SK-N-SH (cell line): ENCODE measurements around the gene ZPBP. TPM values are rescaled to one million over a fixed set of nuclear protein-coding genes. Genes with fewer than 3 reads are reported as not detected.

Experiments used
- CTCF ChIA-PET: fragments of 300-600, 350-600 bp; formaldehyde crosslinking; extraction: SDS; loops from one replicate; lab custom pipeline; 2021; lab: Yijun Ruan, JAX
- POLR2A ChIA-PET: fragments of 350-600 bp; sonication (Branson Sonifier 250); formaldehyde crosslinking; extraction: SDS; loops from one replicate; lab custom pipeline; 2020; ENCODE audit warnings: antibody characterized with exemption, inconsistent platforms; lab: Yijun Ruan, JAX
- DNase-seq: peaks from one replicate; pipeline ENCODE4 v3.0.0; 2012
- H2AFZ ChIP-seq: fragments of 200-600 bp; sonication (generic); 2 replicates; pipeline ENCODE4 v1.8.1; 2016; ENCODE audit warnings: antibody characterized with exemption, mild to moderate bottlenecking, low read depth
- H3F3A ChIP-seq: fragments of 200-600 bp; sonication (generic); replicated peaks from 2 replicates; pipeline ENCODE3; 2016; ENCODE audit warnings: antibody characterized with exemption, mild to moderate bottlenecking; ENCODE audit not compliant: insufficient read depth
- H3K27ac ChIP-seq, 2 experiments: fragments of 200-500 bp in 1 of 2; fragments of 200-600 bp in 1 of 2; sonication (Bioruptor generic) in 1 of 2; sonication (generic), shearing (Covaris generic) in 1 of 2; 2 replicates each; pipeline versions ENCODE4 v1.5.1 to v1.6.1; 2014 to 2016; ENCODE audit warnings: low read depth in 2 of 2, inconsistent platforms in 1 of 2, low read length in 1 of 2, mild to moderate bottlenecking in 1 of 2, mixed read lengths in 1 of 2
- H3K27me3 ChIP-seq: fragments of 200-600 bp; sonication (generic), shearing (Covaris generic); 2 replicates; pipeline ENCODE4 v1.6.1; 2016; ENCODE audit warnings: mixed run types; ENCODE audit not compliant: insufficient read depth
- H3K36me3 ChIP-seq, 2 experiments: fragments of 200-500 bp in 1 of 2; fragments of 200-600 bp in 1 of 2; sonication (Bioruptor generic) in 1 of 2; sonication (generic) in 1 of 2; replicated peaks in 1 of 2; 2 replicates each; pipeline versions ENCODE3 to v1.5.1; 2014 to 2016; ENCODE audit warnings: low read length in 1 of 2, mild to moderate bottlenecking in 1 of 2; ENCODE audit not compliant: insufficient read depth in 2 of 2, control insufficient read depth in 1 of 2
- H3K4me1 ChIP-seq, 2 experiments: fragments of 200-500 bp in 1 of 2; fragments of 200-600 bp in 1 of 2; sonication (Bioruptor generic) in 1 of 2; sonication (generic), shearing (Covaris generic) in 1 of 2; 2 replicates each; pipeline versions ENCODE4 v1.5.1 to v1.6.1; 2014 to 2016; ENCODE audit warnings: low read depth in 1 of 2, low read length in 1 of 2, mixed run types in 1 of 2; ENCODE audit not compliant: insufficient read depth in 2 of 2, control insufficient read depth in 1 of 2
- H3K4me2 ChIP-seq: fragments of 200-600 bp; sonication (generic), shearing (Covaris generic); 2 replicates; pipeline ENCODE4 v1.6.1; 2017; ENCODE audit warnings: mixed run types
- H3K4me3 ChIP-seq, 2 experiments: fragments of 200-500 bp in 1 of 2; fragments of 200-600 bp in 1 of 2; sonication (Bioruptor generic) in 1 of 2; sonication (generic), shearing (Covaris generic) in 1 of 2; 2 replicates each; pipeline versions ENCODE4 v1.5.1 to v1.8.1; 2014 to 2016; ENCODE audit warnings: low read depth in 2 of 2, inconsistent platforms in 1 of 2, low read length in 1 of 2, mild to moderate bottlenecking in 1 of 2, mixed read lengths in 1 of 2, moderate library complexity in 1 of 2
- H3K79me2 ChIP-seq: fragments of 200-600 bp; sonication (generic); 2 replicates; pipeline ENCODE4 v1.8.1; 2017; ENCODE audit warnings: mild to moderate bottlenecking; ENCODE audit not compliant: insufficient read depth
- H3K9ac ChIP-seq: fragments of 200-600 bp; sonication (generic); 2 replicates; pipeline ENCODE4 v1.6.1; 2017; ENCODE audit warnings: mixed run types
- H3K9me2 ChIP-seq: fragments of 200-600 bp; sonication (generic); 2 replicates; pipeline ENCODE4 v1.6.1; 2017; ENCODE audit warnings: mixed run types
- H3K9me3 ChIP-seq: fragments of 200-600 bp; sonication (generic); 2 replicates; pipeline ENCODE4 v1.6.1; 2017; ENCODE audit warnings: mixed run types, mild to moderate bottlenecking, moderate library complexity
- H4K20me1 ChIP-seq: fragments of 200-600 bp; sonication (generic); 2 replicates; pipeline ENCODE4 v1.6.1; 2017; ENCODE audit warnings: mild to moderate bottlenecking, mixed run types; ENCODE audit not compliant: insufficient read depth
- CHD2 ChIP-seq: fragments of 150-350 bp; IDR thresholded peaks from 2 replicates; pipeline ENCODE4 v1.6.1; 2018; ENCODE audit warnings: low read length; ENCODE audit not compliant: partially characterized antibody
- ELF1 ChIP-seq: IDR thresholded peaks from 2 replicates; pipeline ENCODE4 v1.4.0; 2012
- EP300 ChIP-seq, 2 experiments: IDR thresholded peaks; 2 replicates each; pipeline versions ENCODE4 v1.4.0 to v1.6.1; 2012; ENCODE audit warnings: borderline replicate concordance in 1 of 2, low read depth in 1 of 2, low read length in 1 of 2
- FOSL2 ChIP-seq: IDR thresholded peaks from 2 replicates; pipeline ENCODE4 v1.4.0; 2012; ENCODE audit warnings: low read depth, mild to moderate bottlenecking, moderate library complexity, borderline replicate concordance
- FOXJ3 ChIP-seq: sonication (generic); formaldehyde crosslinking; IDR thresholded peaks from 2 replicates; pipeline ENCODE4 v1.5.1; 2020; ENCODE audit warnings: mild to moderate bottlenecking, missing genetic modification reagents
- GABPA ChIP-seq: IDR thresholded peaks from 2 replicates; pipeline ENCODE4 v1.4.0; 2012; ENCODE audit warnings: low read depth, mild to moderate bottlenecking
- GATA2 ChIP-seq: sonication (generic); formaldehyde crosslinking; IDR thresholded peaks from 2 replicates; pipeline ENCODE4 v1.5.0; 2020; ENCODE audit warnings: mild to moderate bottlenecking, missing genetic modification reagents
- MAX ChIP-seq: IDR thresholded peaks from 2 replicates; pipeline ENCODE4 v1.4.0; 2012; ENCODE audit warnings: low read depth
- MEF2A ChIP-seq: IDR thresholded peaks from 2 replicates; pipeline ENCODE4 v1.4.0; 2012; ENCODE audit warnings: low read depth, borderline replicate concordance
- PBX3 ChIP-seq: IDR thresholded peaks from 2 replicates; pipeline ENCODE4; 2012
- RCOR1 ChIP-seq: fragments of 150-350 bp; IDR thresholded peaks from 2 replicates; pipeline ENCODE4 v1.6.1; 2017; ENCODE audit warnings: antibody characterized with exemption, low read length
- REST ChIP-seq: IDR thresholded peaks from 2 replicates; pipeline ENCODE4 v1.6.1; 2012; ENCODE audit warnings: mild to moderate bottlenecking, low read depth, low read length, moderate library complexity
- RFX5 ChIP-seq: IDR thresholded peaks from 2 replicates; pipeline ENCODE4 v1.6.1; 2012; ENCODE audit warnings: mild to moderate bottlenecking, improper control_type of control experiment, low read length
- RXRA ChIP-seq: IDR thresholded peaks from 2 replicates; pipeline ENCODE4 v1.4.0; 2012; ENCODE audit warnings: low read depth, mild to moderate bottlenecking, borderline replicate concordance
- SIN3A ChIP-seq: IDR thresholded peaks from 2 replicates; pipeline ENCODE4 v1.6.1; 2012; ENCODE audit warnings: low read depth, mild to moderate bottlenecking, low read length, moderate library complexity, borderline replicate concordance
- SMC3 ChIP-seq: IDR thresholded peaks from 2 replicates; pipeline ENCODE4 v1.6.1; 2012; ENCODE audit warnings: low read depth, low read length, improper control_type of control experiment
- TAF1 ChIP-seq: IDR thresholded peaks from 2 replicates; pipeline ENCODE4 v1.6.1; 2012; ENCODE audit warnings: low read depth, mild to moderate bottlenecking, low read length, moderate library complexity, borderline replicate concordance
- TCF12 ChIP-seq: IDR thresholded peaks from 2 replicates; pipeline ENCODE4 v1.4.0; 2012
- USF1 ChIP-seq: IDR thresholded peaks from 2 replicates; pipeline ENCODE4 v1.4.0; 2012; ENCODE audit warnings: low read depth, borderline replicate concordance
- USF2 ChIP-seq: fragments of 150-350 bp; IDR thresholded peaks from 2 replicates; pipeline ENCODE4 v1.6.1; 2017; ENCODE audit warnings: antibody characterized with exemption, low read length, low read depth, borderline replicate concordance
- WGBS: methylation state at CpG from one replicate; pipeline ENCODE4 v1.1.6; 2017; ENCODE audit warnings: low lambda C conversion rate; 5-methylcytosine and 5-hydroxymethylcytosine counted together
- polyA plus RNA-seq, 3 experiments: library from polyadenylated mRNA; depleted of rRNA; stranded (reverse); fragments of >200 nt; gene quantifications; 2 replicates each; pipeline ENCODE4 v1.2.3, GENCODE V29; 2012

Gene ZPBP
- polyA plus RNA-seq, 1 of the 3 experiments (the other 2 are of a cell fraction), result not detected

GRCh38 chr7:49976238-49976637 is 116.8 kb downstream of the ZPBP start:
- Histone ChIP-seq H3K9me3 (no peaks in the 10 kb centered on the region; the same call in 1 of the 2 replicates), H4K20me1 (no peaks in the 10 kb centered on the region), H3F3A (no peaks in the 10 kb centered on the region), H3K4me2 (no peak overlapping the region), H3K4me1 (no peaks in the 10 kb centered on the region), H3K79me2 (no peaks in the 10 kb centered on the region), H3K9ac (no peak overlapping the region), H3K4me3 (no peak overlapping the region), H3K36me3 (no peaks in the 10 kb centered on the region), H3K27ac (no peak overlapping the region), H3K27me3 (no peaks in the 10 kb centered on the region), H2AFZ (no peak overlapping the region), H3K9me2 (peaks cover 4% of the 10 kb centered on the region; the same call in 1 of the 2 replicates)
- ChIA-PET CTCF (no interaction called here), POLR2A (no interaction called here)
- no peak for DNase-seq
- WGBS, result 3% methylated on average over 1 of the region's 1 CpG
- TF ChIP-seq EP300 (IDR thresholded peaks at IDR 0.05; ENCODE audit: borderline replicate concordance in 1 of 2, low read depth in 1 of 2, low read length in 1 of 2) (no peak), GABPA (no peak), PBX3 (no peak), FOSL2 (no peak), SMC3 (no peak), FOXJ3 (no peak), CHD2 (no peak), RCOR1 (no peak), GATA2 (CRISPR knock-in tag) (no peak), RFX5 (no peak), TCF12 (no peak), USF2 (no peak)

GRCh38 chr7:49974035-49974434 is 119.0 kb downstream of the ZPBP start:
- Histone ChIP-seq H3K9me3 (no peaks in the 10 kb centered on the region), H3K36me3 (no peaks in the 10 kb centered on the region), H3F3A (no peaks in the 10 kb centered on the region), H3K27ac (no peak overlapping the region), H3K79me2 (no peaks in the 10 kb centered on the region), H2AFZ (no peak overlapping the region), H3K9ac (no peak overlapping the region), H3K4me3 (no peak overlapping the region), H3K9me2 (no peaks in the 10 kb centered on the region; the same call in 1 of the 2 replicates), H3K27me3 (no peaks in the 10 kb centered on the region), H3K4me1 (no peaks in the 10 kb centered on the region), H4K20me1 (no peaks in the 10 kb centered on the region), H3K4me2 (no peak overlapping the region)
- no peak for DNase-seq
- POLR2A ChIA-PET, result no interaction called here
- 2% methylated on average over 1 of the region's 1 CpG for WGBS
- CTCF ChIA-PET, result interaction anchor here (0.6 kb wide), 1 partner anchor 13 kb away, joined by 3 read pairs; no protein-coding TSS in a partner anchor
- TF ChIP-seq PBX3 (no peak), RXRA (no peak), USF1 (no peak), MAX (no peak), MEF2A (no peak), TCF12 (no peak), SIN3A (no peak), USF2 (no peak), GATA2 (CRISPR knock-in tag) (no peak), REST (no peak), TAF1 (no peak), ELF1 (no peak)
